ES-I3 (cell line): ENCODE measurements around the gene RHBDF2.
"Not testable (repeated sequence)": the region's sequence is repeated elsewhere in the genome, so short reads cannot be mapped to it uniquely, and the experiment has no call there.

ENCODE experiments used
- H3K36me3 ChIP-seq: 2 replicates; pipeline ENCODE4 v1.6.1; 2013; ENCODE audit warnings: mild to moderate bottlenecking, low read length, control low read depth, moderate library complexity; ENCODE audit not compliant: insufficient read depth
- H3K4me1 ChIP-seq: 2 replicates; pipeline ENCODE4 v1.6.1; 2013; ENCODE audit warnings: mild to moderate bottlenecking, control low read depth, low read length; ENCODE audit not compliant: insufficient read depth
- H3K9ac ChIP-seq: 2 replicates; pipeline ENCODE4 v1.6.1; 2013; ENCODE audit warnings: low read depth, mild to moderate bottlenecking, low read length, moderate library complexity
- H3K9me3 ChIP-seq: 2 replicates; pipeline ENCODE4 v1.6.1; 2013; ENCODE audit warnings: mild to moderate bottlenecking, low read length, moderate library complexity; ENCODE audit not compliant: control insufficient read depth, insufficient read depth

Gene RHBDF2

GRCh38 chr17:76532072-76532651 is 30.9 kb upstream of the RHBDF2 start:
- Histone ChIP-seq H3K4me1 (peaks cover 44% of the 10 kb centered on the region), H3K36me3 (no peaks in the 10 kb centered on the region)

DNA sequence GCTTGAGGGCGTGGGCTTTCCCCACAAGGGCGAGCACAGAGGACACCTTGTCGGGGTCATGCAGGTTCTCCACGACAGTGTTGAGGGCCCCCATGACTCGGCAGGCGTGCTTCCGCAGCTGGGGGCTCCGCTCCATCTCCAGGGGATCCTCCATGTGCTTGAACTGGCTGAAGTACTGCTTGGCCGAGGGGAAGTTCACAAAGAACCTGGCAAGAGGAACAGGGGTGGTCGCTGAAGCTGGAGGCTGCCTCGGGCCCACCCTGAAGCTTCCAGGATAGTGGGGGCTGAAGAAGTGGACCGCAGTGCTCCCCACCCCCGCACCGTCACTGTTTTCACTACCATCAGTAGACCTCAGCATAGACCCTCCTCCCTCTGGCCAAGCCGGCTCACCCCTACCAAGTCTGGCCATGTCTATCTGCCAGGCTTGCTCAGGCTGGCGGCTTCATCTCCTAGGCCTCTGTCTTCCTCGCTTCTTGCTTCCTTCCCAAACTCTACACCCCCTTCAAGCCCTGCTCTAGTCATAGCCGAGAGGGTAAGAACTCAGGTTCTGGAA is 30.3 kb upstream of the RHBDF2 start:
- no peaks in the 10 kb centered on the region for H3K36me3 ChIP-seq
- no peaks in the 10 kb centered on the region for H3K9me3 ChIP-seq
- peaks cover 44% of the 10 kb centered on the region for H3K4me1 ChIP-seq
- H3K9ac ChIP-seq: no peak overlapping the region

More at GRCh38 chr17:76532072-76532651, 30.9 kb upstream of the RHBDF2 start:
- Histone ChIP-seq H3K9ac (no peak overlapping the region), H3K9me3 (no peaks in the 10 kb centered on the region)

- Histone ChIP-seq H3K4me1 (peaks cover 44% of the 10 kb centered on the region), H3K9ac (no peak overlapping the region), H3K36me3 (no peaks in the 10 kb centered on the region), H3K9me3 (no peaks in the 10 kb centered on the region)
These were observed 29.7 kb upstream of the RHBDF2 start for GRCh38 chr17:76530811-76531485.

DNA sequence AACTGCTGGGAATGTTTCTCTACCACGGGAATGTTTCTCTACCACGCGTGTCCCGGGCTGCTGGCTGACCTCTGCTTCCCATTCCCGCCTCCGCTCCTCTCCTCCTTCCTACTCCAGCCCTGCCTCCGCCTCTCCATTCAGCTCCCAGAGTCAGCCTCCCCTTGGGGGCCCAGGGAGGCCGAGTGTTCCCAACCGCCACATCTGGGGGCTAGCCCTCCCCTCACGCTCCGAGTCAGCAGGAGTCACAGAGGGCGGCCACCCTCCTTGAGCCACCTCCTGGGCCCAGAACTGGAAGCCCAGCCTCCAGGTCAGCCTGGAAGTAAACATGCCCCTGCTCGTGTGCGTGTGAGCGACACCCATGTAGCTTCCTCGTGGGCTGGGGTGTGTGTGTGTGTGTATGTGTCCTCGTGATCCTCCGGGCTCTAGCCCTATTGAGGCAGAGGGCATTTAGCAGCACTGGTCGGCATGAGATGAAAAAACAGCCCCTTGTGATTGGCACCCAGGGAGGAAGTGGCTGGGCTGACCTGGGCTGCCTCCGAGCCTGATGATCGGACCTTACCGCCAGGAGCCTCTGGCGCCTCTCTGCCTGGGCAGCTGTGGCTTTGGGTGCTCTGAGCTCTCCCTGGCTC is 29.0 kb upstream of the RHBDF2 start:
- Histone ChIP-seq H3K36me3 (no peaks in the 10 kb centered on the region), H3K4me1 (peaks cover 43% of the 10 kb centered on the region), H3K9me3 (no peaks in the 10 kb centered on the region), H3K9ac (no peak overlapping the region)

GRCh38 chr17:76529224-76530094 is 28.2 kb upstream of the RHBDF2 start:
- no peak overlapping the region for H3K9ac ChIP-seq
- no peaks in the 10 kb centered on the region for H3K36me3 ChIP-seq
- peaks cover 43% of the 10 kb centered on the region for H3K4me1 ChIP-seq
- H3K9me3 ChIP-seq: no peaks in the 10 kb centered on the region

DNA sequence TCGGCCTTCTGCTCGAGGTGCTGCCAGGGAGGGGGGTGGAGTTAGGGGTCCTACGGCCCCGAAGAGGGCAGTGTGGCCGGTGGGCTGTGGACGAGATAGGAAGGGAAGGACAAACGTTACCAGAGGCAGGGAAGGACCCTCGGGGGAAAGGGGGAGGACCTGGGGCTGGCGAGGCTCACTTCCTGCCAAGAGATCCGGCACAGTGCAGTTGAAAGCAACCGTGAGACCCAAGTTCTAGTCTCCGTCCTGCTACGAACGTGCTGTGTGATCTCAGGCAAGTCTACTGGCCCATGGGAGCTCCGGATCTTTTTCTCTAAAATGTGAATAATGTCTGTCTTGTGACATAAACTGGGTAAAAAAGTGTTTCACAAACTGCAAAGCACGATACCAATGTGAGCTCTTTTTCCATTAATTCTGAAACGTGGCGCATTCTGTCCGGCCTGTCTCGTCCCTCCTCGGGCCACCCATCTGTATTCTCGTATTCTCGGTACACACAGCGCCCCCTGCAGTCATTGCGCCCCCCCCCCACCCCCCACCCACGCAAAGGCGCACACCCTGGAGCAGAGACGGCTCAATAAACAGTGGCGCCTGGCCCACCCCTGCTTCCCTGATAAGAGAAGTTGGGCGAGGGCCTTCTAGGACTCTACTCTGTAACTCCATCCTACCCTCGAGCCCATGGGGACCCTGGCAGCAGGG is 27.5 kb upstream of the RHBDF2 start:
- Histone ChIP-seq H3K9me3 (no peaks in the 10 kb centered on the region), H3K4me1 (peaks cover 43% of the 10 kb centered on the region), H3K9ac (no peak overlapping the region), H3K36me3 (no peaks in the 10 kb centered on the region)

DNA sequence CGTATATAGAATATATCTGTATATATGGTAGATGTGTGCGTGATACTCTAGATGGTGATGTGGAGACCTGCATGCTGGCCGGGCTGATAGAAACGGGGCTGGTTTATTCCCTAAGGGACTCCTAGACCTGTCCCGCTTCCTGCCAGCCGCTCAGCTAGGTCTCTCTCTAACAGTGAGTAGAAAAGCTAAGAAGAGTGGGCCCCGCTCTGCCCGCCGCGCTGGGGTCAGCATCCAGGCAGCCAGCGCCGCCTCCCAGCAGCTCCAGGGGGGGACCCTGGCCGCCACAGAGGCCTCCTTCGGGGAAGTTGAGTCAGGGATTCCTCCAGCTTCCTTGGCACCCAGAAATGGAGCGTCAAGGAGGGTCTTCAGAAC is 26.9 kb upstream of the RHBDF2 start:
- Histone ChIP-seq H3K36me3 (no peaks in the 10 kb centered on the region), H3K9me3 (no peaks in the 10 kb centered on the region), H3K9ac (no peak overlapping the region), H3K4me1 (peaks cover 43% of the 10 kb centered on the region)

DNA sequence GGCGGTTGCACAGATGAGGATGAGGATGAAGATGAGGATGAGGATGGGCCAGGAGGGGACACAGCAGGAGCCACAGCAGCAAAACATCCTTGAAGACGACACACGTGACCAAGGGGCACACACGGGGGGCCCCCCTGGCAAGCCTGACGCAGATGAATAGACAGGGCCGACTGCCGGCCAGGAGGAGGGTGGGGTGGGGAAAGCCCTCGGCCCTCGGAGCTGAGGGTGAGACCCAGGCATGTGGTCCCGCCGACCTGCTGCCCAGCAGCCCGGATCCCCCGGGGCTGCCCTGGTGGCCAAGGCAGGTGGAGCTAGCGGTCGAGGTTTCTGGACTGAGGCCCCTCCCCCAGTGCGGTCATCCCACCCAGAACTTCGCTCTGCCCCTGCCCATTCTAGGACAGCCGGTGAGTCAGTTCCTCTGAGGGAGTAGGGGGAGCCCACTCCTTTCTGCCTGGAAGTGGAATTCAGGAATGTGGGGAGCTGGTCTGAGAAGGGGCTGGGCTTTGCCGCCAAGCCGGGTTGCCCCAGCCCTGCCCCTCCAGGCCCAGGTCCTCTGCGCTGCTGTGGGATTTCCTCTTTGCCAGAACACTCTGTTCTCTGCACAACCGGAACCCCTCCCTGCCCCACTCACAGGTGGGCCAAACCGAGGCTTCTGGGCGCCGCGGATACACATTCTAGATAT is 26.3 kb upstream of the RHBDF2 start:
- Histone ChIP-seq H3K9ac (peak overlapping the region; percentile 25; the same call in 1 of the 2 replicates), H3K36me3 (no peaks in the 10 kb centered on the region), H3K9me3 (no peaks in the 10 kb centered on the region), H3K4me1 (peaks cover 43% of the 10 kb centered on the region)

- not testable (repeated sequence) for H3K9me3 ChIP-seq, H3K36me3 ChIP-seq
- Histone ChIP-seq H3K4me1 (peaks cover 43% of the 10 kb centered on the region), H3K9ac (peak overlapping the region; percentile 25; the same call in 1 of the 2 replicates)
These were observed 25.8 kb upstream of the RHBDF2 start for GRCh38 chr17:76527016-76527415.

GRCh38 chr17:76525513-76525833 is 24.2 kb upstream of the RHBDF2 start:
- H3K9ac ChIP-seq, H3K36me3 ChIP-seq, H3K9me3 ChIP-seq: not testable (repeated sequence)
- peaks cover 28% of the 10 kb centered on the region for H3K4me1 ChIP-seq

DNA sequence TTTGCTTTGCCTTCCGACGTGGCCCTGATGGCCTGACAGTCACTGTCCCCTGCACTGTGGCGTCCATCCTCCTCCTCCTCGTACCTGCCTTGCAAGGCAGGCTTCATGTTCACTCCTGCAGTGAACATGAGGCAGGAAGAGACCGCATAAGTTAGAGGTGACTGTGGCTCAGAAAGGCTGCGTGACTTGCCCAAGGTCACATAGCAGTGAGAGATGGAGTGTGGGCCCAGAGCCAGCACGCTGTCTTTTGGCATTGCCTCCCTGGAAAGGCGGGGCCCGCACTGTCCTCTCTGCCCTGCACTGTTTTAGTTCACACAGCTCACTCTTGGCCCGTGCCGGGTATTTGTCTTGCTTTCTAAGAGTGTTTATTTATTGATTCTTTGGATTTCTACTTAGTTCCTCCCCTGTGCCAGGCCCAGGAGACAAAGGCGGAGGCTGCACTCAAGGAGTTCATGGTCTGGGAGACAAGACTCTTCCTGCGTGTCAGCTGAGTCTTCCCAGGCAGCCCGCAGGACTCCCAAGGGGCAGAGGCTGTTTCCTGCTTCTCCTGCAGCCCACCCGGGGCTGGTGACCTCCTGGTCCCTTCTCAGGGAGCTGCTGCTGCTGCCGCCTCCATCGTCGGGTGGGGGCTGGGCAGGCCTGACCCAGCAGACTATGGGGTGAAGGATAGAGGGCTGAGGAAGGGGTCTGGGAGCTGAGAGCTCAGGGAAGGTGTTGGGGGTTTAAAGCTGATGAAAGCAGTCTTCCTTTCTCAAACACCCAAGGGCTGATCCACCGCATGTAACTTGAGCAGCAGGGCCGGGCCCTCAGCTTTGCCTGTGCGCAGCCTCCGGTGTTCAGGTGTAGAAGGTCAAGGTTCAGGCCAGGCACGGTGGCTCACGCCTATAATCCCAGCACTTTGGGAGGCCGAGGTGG is 23.6 kb upstream of the RHBDF2 start:
- Histone ChIP-seq H3K9ac (no peak overlapping the region), H3K9me3 (no peaks in the 10 kb centered on the region), H3K36me3 (no peaks in the 10 kb centered on the region), H3K4me1 (peaks cover 22% of the 10 kb centered on the region)

GRCh38 chr17:76523084-76524037 is 22.1 kb upstream of the RHBDF2 start:
- no peak overlapping the region for H3K9ac ChIP-seq
- peaks cover 8% of the 10 kb centered on the region; the same call in 1 of the 2 replicates for H3K4me1 ChIP-seq
- no peaks in the 10 kb centered on the region for H3K36me3 ChIP-seq

More at GRCh38 chr17:76523084-76524037, 22.1 kb upstream of the RHBDF2 start:
- H3K9me3 ChIP-seq: no peaks in the 10 kb centered on the region
